Right lobe of liver (tissue), 6 donors: ENCODE results near the gene LRRC75A. TPM values are rescaled to one million over a fixed set of nuclear protein-coding genes. Genes with fewer than 3 reads are reported as not detected.

Source experiments
- ATAC-seq, 4 donors: fragments of 200-7000 bp; cut with Tn5 transposase; one replicate each; pipeline ENCODE4 v1.9.1; 2020; ENCODE audit warnings: mild to moderate bottlenecking in 4 of 4, moderate library complexity in 4 of 4
- DNase-seq, 3 donors: peaks; one replicate each; pipeline ENCODE4 v3.0.0-alpha.2; 2020
- H3K27ac ChIP-seq, 3 donors: fragments of 200-600 bp; one replicate each; pipeline ENCODE4 v1.8.0; 2022
- H3K27me3 ChIP-seq, 2 donors: fragments of 200-600 bp; one replicate each; pipeline ENCODE4 v1.8.0; 2022
- H3K36me3 ChIP-seq, 4 donors: fragments of 200-600 bp; sonication (generic) in 1 of 4; one replicate each; pipeline versions ENCODE4 v1.5.1 to v1.8.0; 2017 to 2022; ENCODE audit warnings: control low read depth in 1 of 4
- H3K4me1 ChIP-seq, 4 donors: fragments of 200-600 bp; sonication (generic) in 1 of 4; one replicate each; pipeline versions ENCODE4 v1.5.1 to v1.8.0; 2017 to 2022; ENCODE audit warnings: control low read depth in 1 of 4
- H3K4me3 ChIP-seq, 3 donors: fragments of 200-600 bp; one replicate each; pipeline ENCODE4 v1.8.0; 2022
- H3K9me3 ChIP-seq, 4 donors: fragments of 200-600 bp; sonication (generic) in 1 of 4; one replicate each; pipeline versions ENCODE4 v1.5.1 to v1.8.0; 2017 to 2022; ENCODE audit warnings: control low read depth in 1 of 4
- POLR2A ChIP-seq: fragments of 450-650 bp; IDR thresholded peaks from one replicate; pipeline ENCODE4 v1.6.1; 2017; ENCODE audit warnings: antibody characterized with exemption, mild to moderate bottlenecking
- WGBS: methylation state at CpG from one replicate; pipeline ENCODE4 v1.1.6; 2018; ENCODE audit warnings: low coverage, low lambda C conversion rate; ENCODE audit not compliant: insufficient coverage; ENCODE audit errors: missing lambda C conversion rate; 5-methylcytosine and 5-hydroxymethylcytosine counted together
- intact Hi-C, 2 donors: fragments of 100-400 bp; cut with DNase I; formaldehyde crosslinking; loops; one replicate each; pipeline versions ENCODE4 v1.11.2 to v1.14.1; 2022
- total RNA-seq, 6 experiments: library from RNA; depleted of rRNA in 2 of 6; stranded (reverse); fragments of >200 nt in 2 of 6; fragmentation: NEBNext Ultra II Directional in 3 of 6; extraction: Animal tissue kit (Norgen Biotek cat#: 25700) in 3 of 6; gene quantifications; one replicate each; pipeline versions ENCODE4 v1.1.0 to v1.2.4, GENCODE V29; 2016 to 2023
- TF ChIP-seq, protein P1 (sequence below), 4 donors: fragments of 200-600 bp in 3 of 4; fragments of 450-650 bp in 1 of 4; IDR thresholded peaks; one replicate each; pipeline versions ENCODE4 v1.5.1 to v1.8.0; 2016 to 2022; ENCODE audit warnings: antibody characterized with exemption in 4 of 4, mild to moderate bottlenecking in 2 of 4
- donor health status: DM: no; HTN: yes; CAD: no.
- donor health status: DM: no; HTN: no; CAD: no.
- donor health status: DM: no; HTN: no; CAD: no.
- donor health status: DM: no; HTN: yes; CAD: no.
- donor health status: DM: no; HTN: yes; CAD: no.

Gene LRRC75A
- total RNA-seq, 6 experiments from 2014 or later = 0.12 to 0.62 (median 0.22) TPM

DNA sequence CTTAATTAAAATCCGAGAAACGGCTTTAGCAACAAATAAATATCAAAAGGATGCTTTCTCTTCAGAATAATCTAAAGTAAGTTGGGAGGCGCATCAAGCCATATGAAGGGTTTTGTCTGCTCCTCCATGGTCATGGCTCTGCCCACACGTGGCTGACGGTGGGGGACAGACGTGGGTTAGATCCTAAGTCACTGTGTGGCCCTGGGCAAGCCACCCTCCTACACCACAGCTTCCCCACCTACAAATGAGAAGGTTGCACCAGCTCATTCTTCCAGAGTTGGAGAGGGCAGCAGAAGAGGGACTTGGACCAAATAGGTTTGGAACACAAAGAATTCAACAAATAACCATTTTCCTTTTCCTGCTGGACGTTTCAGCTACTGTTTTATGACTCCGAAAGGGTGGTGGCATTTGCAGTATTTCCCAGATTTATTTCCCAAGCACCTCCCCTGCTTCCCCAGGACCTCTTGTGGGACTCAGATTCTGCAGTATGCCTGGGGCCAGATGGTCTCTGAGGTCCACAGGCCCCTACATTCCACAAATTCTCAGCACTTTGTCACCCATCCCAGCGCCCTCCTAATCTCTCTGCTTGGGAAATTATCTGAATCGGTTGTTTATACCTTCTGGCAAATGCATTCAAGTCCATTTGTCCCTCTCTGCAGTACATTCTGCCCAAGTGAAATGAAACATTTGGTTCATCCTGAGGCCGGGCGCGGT, 17.8 kb downstream of the LRRC75A start:
- Histone ChIP-seq H3K4me1 (no peaks in the 10 kb centered on the region), H3K9me3 (no peaks in the 10 kb centered on the region), H3K36me3 (no peaks in the 10 kb centered on the region), H3K27me3 (no peaks in the 10 kb centered on the region), H3K4me3 (no peak overlapping the region), H3K27ac (no peak overlapping the region)
- intact Hi-C loops = no loop called here
- WGBS = 79% methylated on average over 10 of the region's 13 CpGs
- no peak for DNase-seq
- TF ChIP-seq, protein P1, sequence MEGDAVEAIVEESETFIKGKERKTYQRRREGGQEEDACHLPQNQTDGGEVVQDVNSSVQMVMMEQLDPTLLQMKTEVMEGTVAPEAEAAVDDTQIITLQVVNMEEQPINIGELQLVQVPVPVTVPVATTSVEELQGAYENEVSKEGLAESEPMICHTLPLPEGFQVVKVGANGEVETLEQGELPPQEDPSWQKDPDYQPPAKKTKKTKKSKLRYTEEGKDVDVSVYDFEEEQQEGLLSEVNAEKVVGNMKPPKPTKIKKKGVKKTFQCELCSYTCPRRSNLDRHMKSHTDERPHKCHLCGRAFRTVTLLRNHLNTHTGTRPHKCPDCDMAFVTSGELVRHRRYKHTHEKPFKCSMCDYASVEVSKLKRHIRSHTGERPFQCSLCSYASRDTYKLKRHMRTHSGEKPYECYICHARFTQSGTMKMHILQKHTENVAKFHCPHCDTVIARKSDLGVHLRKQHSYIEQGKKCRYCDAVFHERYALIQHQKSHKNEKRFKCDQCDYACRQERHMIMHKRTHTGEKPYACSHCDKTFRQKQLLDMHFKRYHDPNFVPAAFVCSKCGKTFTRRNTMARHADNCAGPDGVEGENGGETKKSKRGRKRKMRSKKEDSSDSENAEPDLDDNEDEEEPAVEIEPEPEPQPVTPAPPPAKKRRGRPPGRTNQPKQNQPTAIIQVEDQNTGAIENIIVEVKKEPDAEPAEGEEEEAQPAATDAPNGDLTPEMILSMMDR (IDR thresholded peaks at IDR 0.05) = no peak
- no peak for TF ChIP-seq POLR2A
- ATAC-seq = no peak

DNA sequence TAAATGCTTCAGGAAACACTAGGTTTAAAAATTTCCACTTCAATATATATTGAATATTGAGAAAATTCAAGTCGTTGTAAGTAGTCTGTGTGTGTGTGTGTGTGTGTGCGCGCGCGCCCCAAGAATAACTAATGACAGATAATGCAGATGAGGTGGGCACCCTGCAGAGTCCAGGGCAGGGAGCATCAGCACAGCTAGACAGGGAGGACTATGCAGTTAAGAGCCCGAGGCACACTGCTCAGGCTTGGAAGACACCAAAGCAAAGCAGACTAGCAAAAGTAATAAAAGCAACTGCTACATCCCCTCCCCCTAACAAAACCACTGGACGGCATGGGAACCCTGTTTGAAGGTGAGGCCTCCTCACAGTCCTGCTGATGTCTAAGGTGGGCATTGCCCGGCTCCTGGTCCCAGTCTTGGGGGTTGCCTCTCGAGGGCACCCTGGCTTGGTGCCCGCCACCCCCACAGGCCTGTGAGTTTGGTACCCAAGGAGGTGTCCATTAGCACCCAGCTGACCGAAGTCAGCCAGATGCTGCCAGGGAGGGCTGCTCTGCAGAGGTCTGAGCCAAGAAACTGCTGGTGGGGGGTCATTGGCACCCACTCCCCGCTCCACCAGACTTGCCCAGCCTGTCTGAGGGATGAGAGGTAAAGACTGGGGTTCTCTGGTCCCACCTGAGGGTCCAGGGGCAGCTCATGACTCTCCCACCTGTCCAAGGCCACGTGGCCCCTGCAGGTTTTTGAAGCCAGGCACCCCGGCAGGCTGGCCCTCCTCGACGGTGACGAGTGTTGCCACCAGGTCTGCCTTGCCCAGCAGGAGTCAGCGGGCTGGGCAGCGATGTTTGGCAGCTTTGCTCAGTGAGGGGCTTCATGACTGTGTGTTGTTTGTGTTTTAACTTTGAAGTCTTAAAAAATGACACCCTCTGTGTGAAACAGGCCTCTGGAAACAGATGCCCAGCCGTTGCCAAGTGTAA, 18.7 kb downstream of the LRRC75A start:
- intact Hi-C loops = no loop called here
- Histone ChIP-seq H3K4me3 (no peak overlapping the region), H3K27me3 (no peaks in the 10 kb centered on the region), H3K36me3 (no peaks in the 10 kb centered on the region), H3K4me1 (no peaks in the 10 kb centered on the region), H3K27ac (no peak overlapping the region), H3K9me3 (no peaks in the 10 kb centered on the region)
- TF ChIP-seq POLR2A = no peak
- TF ChIP-seq, protein P1 (IDR thresholded peaks at IDR 0.05) = no peak
- DNase-seq (no peak), ATAC-seq (no peak)
- 72% methylated on average over 9 of the region's 20 CpGs for WGBS

- DNase-seq (no peak), ATAC-seq (no peak)
- Histone ChIP-seq H3K27ac (no peak overlapping the region), H3K9me3 (no peaks in the 10 kb centered on the region), H3K36me3 (no peaks in the 10 kb centered on the region), H3K27me3 (no peaks in the 10 kb centered on the region), H3K4me1 (no peaks in the 10 kb centered on the region), H3K4me3 (no peak overlapping the region)
- intact Hi-C loops = no loop called here
- TF ChIP-seq, protein P1 (IDR thresholded peaks at IDR 0.05) = no peak
- TF ChIP-seq POLR2A = no peak
- 68% methylated on average over 6 of the region's 6 CpGs for WGBS
These were observed 19.5 kb downstream of the LRRC75A start for GRCh38 chr17:16472539-16472938.

DNA sequence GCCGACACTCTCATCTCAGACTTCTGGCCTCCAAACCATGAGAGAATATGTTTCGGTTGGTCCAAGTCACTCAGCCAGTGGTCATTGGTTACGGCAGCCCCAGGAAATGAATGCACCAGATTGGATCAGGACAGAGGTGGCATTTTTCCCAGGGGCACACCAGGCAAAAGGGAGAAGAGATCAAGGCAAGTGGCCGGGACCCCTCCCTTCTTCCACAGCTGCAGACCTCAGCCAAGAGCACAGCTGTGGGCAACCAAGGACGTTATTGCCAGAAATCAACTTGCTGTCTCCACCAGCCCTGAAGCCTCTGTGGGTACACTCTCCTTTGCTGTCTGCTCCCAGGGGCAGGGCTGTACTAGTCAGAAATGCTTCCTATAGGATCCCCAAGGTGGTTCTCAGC, 20.7 kb downstream of the LRRC75A start:
- no peaks in the 10 kb centered on the region for H3K4me1 ChIP-seq
- ATAC-seq = no peak
- H3K9me3 ChIP-seq = no peaks in the 10 kb centered on the region
- no peak overlapping the region for H3K27ac ChIP-seq
- 94% methylated on average over 2 of the region's 5 CpGs for WGBS
- H3K36me3 ChIP-seq = no peaks in the 10 kb centered on the region
- DNase-seq = no peak
- no peak overlapping the region for H3K4me3 ChIP-seq
- intact Hi-C loops = no loop called here
- no peak for TF ChIP-seq POLR2A
- TF ChIP-seq, protein P1 (IDR thresholded peaks at IDR 0.05) = no peak
- H3K27me3 ChIP-seq = no peaks in the 10 kb centered on the region
